ENCODE data around the gene BARX1. TPM values are rescaled to one million over a fixed set of nuclear protein-coding genes. Genes with fewer than 3 reads are reported as not detected.

BARX1 gene
- polyA plus RNA-seq, 5 donors, result 0.08 TPM; not detected in 4

Other genes with a start within 250 kb of the BARX1 start
- 10 to 100 TPM; 12.3 to 19.1 (median 15.7) TPM for gene PTPDC1, start 129.1 kb upstream of the BARX1 start, polyA plus RNA-seq (ENCODE audit: insufficient read depth in 1 of 5, insufficient read length in 5 of 5, low replicate concordance in 1 of 5)